ENCODE results near the gene CNTN1. TPM values are rescaled to one million over a fixed set of nuclear protein-coding genes. Genes with fewer than 3 reads are reported as not detected.

Gene CNTN1
- total RNA-seq, 1 experiment from 2014 or later, result not detected

- Histone ChIP-seq H3K4me3 (no peak overlapping the region), H3K36me3 (no peaks in the 10 kb centered on the region), H3K9me3 (no peaks in the 10 kb centered on the region), H3K27me3 (no peaks in the 10 kb centered on the region; the same call in 1 of the 2 replicates)
- DNase-seq, result no peak
Measured at GRCh38 chr12:40957417-40957816, 265.2 kb downstream of the CNTN1 start.

- H3K9me3 ChIP-seq, result no peaks in the 10 kb centered on the region
- DNase-seq, result no peak
- no peaks in the 10 kb centered on the region for H3K36me3 ChIP-seq
- H3K27me3 ChIP-seq, result no peaks in the 10 kb centered on the region
- no peak overlapping the region for H3K4me3 ChIP-seq
Measured at GRCh38 chr12:40959041-40959440, 266.8 kb downstream of the CNTN1 start.

- Histone ChIP-seq H3K4me3 (no peak overlapping the region), H3K9me3 (no peaks in the 10 kb centered on the region), H3K36me3 (no peaks in the 10 kb centered on the region), H3K27me3 (no peaks in the 10 kb centered on the region)
- DNase-seq, result no peak
Measured at GRCh38 chr12:40963751-40964150, 271.5 kb downstream of the CNTN1 start.

GRCh38 chr12:40969796-40970195 lies 277.6 kb downstream of the CNTN1 start:
- no peaks in the 10 kb centered on the region for H3K9me3 ChIP-seq
- H3K36me3 ChIP-seq, result no peaks in the 10 kb centered on the region
- no peaks in the 10 kb centered on the region for H3K27me3 ChIP-seq
- DNase-seq, result no peak
- no peak overlapping the region for H3K4me3 ChIP-seq

- no peaks in the 10 kb centered on the region for H3K27me3 ChIP-seq
- no peaks in the 10 kb centered on the region for H3K36me3 ChIP-seq
- no peak for DNase-seq
- no peak overlapping the region for H3K4me3 ChIP-seq
- no peaks in the 10 kb centered on the region for H3K9me3 ChIP-seq
Measured at GRCh38 chr12:40970320-40970907, 278.2 kb downstream of the CNTN1 start.

- H3K4me3 ChIP-seq, result no peak overlapping the region
- H3K27me3 ChIP-seq, result no peaks in the 10 kb centered on the region
- H3K9me3 ChIP-seq, result no peaks in the 10 kb centered on the region
- DNase-seq, result no peak
- H3K36me3 ChIP-seq, result no peaks in the 10 kb centered on the region
Measured at GRCh38 chr12:40971911-40972310, 279.7 kb downstream of the CNTN1 start.

- no peak for DNase-seq
- H3K27me3 ChIP-seq, result no peaks in the 10 kb centered on the region
- no peak overlapping the region for H3K4me3 ChIP-seq
- no peaks in the 10 kb centered on the region for H3K9me3 ChIP-seq
- H3K36me3 ChIP-seq, result no peaks in the 10 kb centered on the region
Measured at GRCh38 chr12:40976546-40976945, 284.3 kb downstream of the CNTN1 start.

GRCh38 chr12:40980427-40980961 lies 288.3 kb downstream of the CNTN1 start:
- DNase-seq, result no peak
- Histone ChIP-seq H3K4me3 (no peak overlapping the region), H3K9me3 (no peaks in the 10 kb centered on the region)

GRCh38 chr12:40986001-40986400 lies 293.8 kb downstream of the CNTN1 start:
- no peak overlapping the region for H3K4me3 ChIP-seq
- no peaks in the 10 kb centered on the region for H3K36me3 ChIP-seq
- H3K9me3 ChIP-seq, result no peaks in the 10 kb centered on the region
- no peaks in the 10 kb centered on the region for H3K27me3 ChIP-seq
- no peak for DNase-seq

More at GRCh38 chr12:40980427-40980961, 288.3 kb downstream of the CNTN1 start:
- Histone ChIP-seq H3K36me3 (no peaks in the 10 kb centered on the region), H3K27me3 (no peaks in the 10 kb centered on the region)

GRCh38 chr12:40988355-40988754 lies 296.1 kb downstream of the CNTN1 start:
- Histone ChIP-seq H3K9me3 (no peaks in the 10 kb centered on the region), H3K27me3 (no peaks in the 10 kb centered on the region), H3K4me3 (no peak overlapping the region), H3K36me3 (no peaks in the 10 kb centered on the region)
- no peak for DNase-seq

GRCh38 chr12:40988824-40989223 lies 296.6 kb downstream of the CNTN1 start:
- Histone ChIP-seq H3K36me3 (no peaks in the 10 kb centered on the region), H3K9me3 (no peaks in the 10 kb centered on the region), H3K4me3 (no peak overlapping the region), H3K27me3 (no peaks in the 10 kb centered on the region)
- no peak for DNase-seq

- no peak for DNase-seq
- no peak overlapping the region for H3K4me3 ChIP-seq
- H3K9me3 ChIP-seq, result no peaks in the 10 kb centered on the region
- no peaks in the 10 kb centered on the region for H3K27me3 ChIP-seq
- H3K36me3 ChIP-seq, result no peaks in the 10 kb centered on the region
Measured at GRCh38 chr12:40989785-40990184, 297.5 kb downstream of the CNTN1 start.

GRCh38 chr12:40992158-40992557 lies 299.9 kb downstream of the CNTN1 start:
- no peaks in the 10 kb centered on the region for H3K36me3 ChIP-seq
- no peaks in the 10 kb centered on the region for H3K27me3 ChIP-seq
- no peak for DNase-seq
- H3K4me3 ChIP-seq, result no peak overlapping the region
- H3K9me3 ChIP-seq, result no peaks in the 10 kb centered on the region

- no peaks in the 10 kb centered on the region for H3K36me3 ChIP-seq
- H3K9me3 ChIP-seq, result no peaks in the 10 kb centered on the region
- H3K4me3 ChIP-seq, result no peak overlapping the region
- H3K27me3 ChIP-seq, result no peaks in the 10 kb centered on the region
- no peak for DNase-seq
Measured at GRCh38 chr12:40992674-40993073, 300.4 kb downstream of the CNTN1 start.

GRCh38 chr12:40993158-40993557 lies 300.9 kb downstream of the CNTN1 start:
- H3K27me3 ChIP-seq, result no peaks in the 10 kb centered on the region
- no peak for DNase-seq
- no peak overlapping the region for H3K4me3 ChIP-seq
- H3K9me3 ChIP-seq, result no peaks in the 10 kb centered on the region
- no peaks in the 10 kb centered on the region for H3K36me3 ChIP-seq

- H3K27me3 ChIP-seq, result no peaks in the 10 kb centered on the region
- no peak overlapping the region for H3K4me3 ChIP-seq
- no peaks in the 10 kb centered on the region for H3K9me3 ChIP-seq
- no peaks in the 10 kb centered on the region for H3K36me3 ChIP-seq
- no peak for DNase-seq
Measured at GRCh38 chr12:40996091-40996490, 303.9 kb downstream of the CNTN1 start.

GRCh38 chr12:40999210-40999609 lies 307.0 kb downstream of the CNTN1 start:
- no peak for DNase-seq
- Histone ChIP-seq H3K4me3 (no peak overlapping the region), H3K27me3 (no peaks in the 10 kb centered on the region), H3K9me3 (no peaks in the 10 kb centered on the region), H3K36me3 (no peaks in the 10 kb centered on the region)

GRCh38 chr12:41008472-41008871 lies 316.2 kb downstream of the CNTN1 start:
- peaks cover 2% of the 10 kb centered on the region; the same call in 1 of the 2 replicates for H3K9me3 ChIP-seq
- DNase-seq, result no peak

More at GRCh38 chr12:41008472-41008871, 316.2 kb downstream of the CNTN1 start:
- H3K27me3 ChIP-seq, result no peaks in the 10 kb centered on the region
- no peaks in the 10 kb centered on the region for H3K36me3 ChIP-seq
- no peak overlapping the region for H3K4me3 ChIP-seq
